Peyer's patch (tissue), 4 donors: ENCODE data around the gene ETNK1. TPM values are rescaled to one million over a fixed set of nuclear protein-coding genes. Genes with fewer than 3 reads are reported as not detected.

Experiments
- DNase-seq, 3 donors: peaks; one replicate each; pipeline ENCODE4 v3.0.0-alpha.2; 2017 to 2019
- H3K27ac ChIP-seq, 4 donors: fragments of 200-600 bp; sonication (generic); one replicate each; pipeline ENCODE4 v1.5.1; 2016 to 2019
- H3K27me3 ChIP-seq, 2 donors: fragments of 200-600 bp; sonication (generic); one replicate each; pipeline ENCODE4 v1.5.1; 2019
- H3K36me3 ChIP-seq, 3 donors: fragments of 200-600 bp; sonication (generic); one replicate each; pipeline ENCODE4 v1.5.1; 2016 to 2019
- H3K4me1 ChIP-seq, 4 donors: fragments of 200-600 bp; sonication (generic); one replicate each; pipeline ENCODE4 v1.5.1; 2016 to 2019
- H3K4me3 ChIP-seq, 4 donors: fragments of 200-600 bp; sonication (generic); 1 replicate in 3 of 4; 2 replicates in 1 of 4; pipeline ENCODE4 v1.5.1; 2016 to 2019; ENCODE audit warnings: mild to moderate bottlenecking in 1 of 4
- H3K9me3 ChIP-seq, 4 donors: fragments of 200-600 bp; sonication (generic); one replicate each; pipeline ENCODE4 v1.5.1; 2016 to 2019; ENCODE audit warnings: mild to moderate bottlenecking in 1 of 4
- POLR2A ChIP-seq, 2 donors: fragments of 450-650 bp; IDR thresholded peaks; one replicate each; pipeline ENCODE4 v1.5.1; 2017; ENCODE audit warnings: antibody characterized with exemption in 2 of 2, mild to moderate bottlenecking in 2 of 2, moderate library complexity in 2 of 2
- total RNA-seq, 4 donors: library from RNA; depleted of rRNA; stranded (reverse); fragments of >200 nt; gene quantifications; one replicate each; pipeline ENCODE4 v1.1.0, GENCODE V29; 2016
- TF ChIP-seq, protein P1 (sequence below), 6 experiments: fragments of 450-650 bp in 4 of 6; fragments of 200-600 bp in 2 of 6; sonication (generic) in 1 of 6; IDR thresholded peaks; one replicate each; pipeline ENCODE4 v1.5.1; 2017 to 2019; ENCODE audit warnings: antibody characterized with exemption in 6 of 6, mild to moderate bottlenecking in 3 of 6, moderate library complexity in 1 of 6

Gene ETNK1
- total RNA-seq, 4 donors from 2014 or later, result 48.5 to 73.3 (median 58.4) TPM

DNA sequence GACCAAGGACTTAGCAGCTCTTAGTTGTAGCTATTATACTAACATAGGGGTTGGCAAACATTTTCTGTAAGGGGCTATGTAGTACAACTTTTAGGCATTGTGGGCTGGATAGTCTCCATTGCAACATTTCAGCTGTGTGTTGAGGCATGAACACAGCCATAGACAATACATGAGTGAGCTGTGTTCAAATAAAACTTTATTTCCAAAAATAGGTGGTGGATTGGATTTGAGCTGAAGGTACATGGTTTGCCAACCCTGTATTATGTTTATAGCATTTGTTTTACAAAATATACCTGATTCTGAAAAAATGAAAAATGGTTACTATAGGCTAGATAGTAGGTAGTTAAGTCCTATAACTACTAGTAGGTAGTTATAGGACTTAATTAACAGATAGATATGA, 40.5 kb downstream of the ETNK1 start:
- H3K27me3 ChIP-seq, result no peaks in the 10 kb centered on the region
- H3K4me1 ChIP-seq, result no peaks in the 10 kb centered on the region
- H3K4me3 ChIP-seq, result no peak overlapping the region
- DNase-seq, result no peak
- H3K9me3 ChIP-seq, result no peaks in the 10 kb centered on the region
- no peak for TF ChIP-seq POLR2A (IDR thresholded peaks at IDR 0.05)
- TF ChIP-seq, protein P1, sequence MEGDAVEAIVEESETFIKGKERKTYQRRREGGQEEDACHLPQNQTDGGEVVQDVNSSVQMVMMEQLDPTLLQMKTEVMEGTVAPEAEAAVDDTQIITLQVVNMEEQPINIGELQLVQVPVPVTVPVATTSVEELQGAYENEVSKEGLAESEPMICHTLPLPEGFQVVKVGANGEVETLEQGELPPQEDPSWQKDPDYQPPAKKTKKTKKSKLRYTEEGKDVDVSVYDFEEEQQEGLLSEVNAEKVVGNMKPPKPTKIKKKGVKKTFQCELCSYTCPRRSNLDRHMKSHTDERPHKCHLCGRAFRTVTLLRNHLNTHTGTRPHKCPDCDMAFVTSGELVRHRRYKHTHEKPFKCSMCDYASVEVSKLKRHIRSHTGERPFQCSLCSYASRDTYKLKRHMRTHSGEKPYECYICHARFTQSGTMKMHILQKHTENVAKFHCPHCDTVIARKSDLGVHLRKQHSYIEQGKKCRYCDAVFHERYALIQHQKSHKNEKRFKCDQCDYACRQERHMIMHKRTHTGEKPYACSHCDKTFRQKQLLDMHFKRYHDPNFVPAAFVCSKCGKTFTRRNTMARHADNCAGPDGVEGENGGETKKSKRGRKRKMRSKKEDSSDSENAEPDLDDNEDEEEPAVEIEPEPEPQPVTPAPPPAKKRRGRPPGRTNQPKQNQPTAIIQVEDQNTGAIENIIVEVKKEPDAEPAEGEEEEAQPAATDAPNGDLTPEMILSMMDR (IDR thresholded peaks at IDR 0.05), result no peak
- no peak overlapping the region for H3K27ac ChIP-seq
- H3K36me3 ChIP-seq, result peaks cover 0 to 15% (median 0%) of the 10 kb centered on the region in 3 donors

DNA sequence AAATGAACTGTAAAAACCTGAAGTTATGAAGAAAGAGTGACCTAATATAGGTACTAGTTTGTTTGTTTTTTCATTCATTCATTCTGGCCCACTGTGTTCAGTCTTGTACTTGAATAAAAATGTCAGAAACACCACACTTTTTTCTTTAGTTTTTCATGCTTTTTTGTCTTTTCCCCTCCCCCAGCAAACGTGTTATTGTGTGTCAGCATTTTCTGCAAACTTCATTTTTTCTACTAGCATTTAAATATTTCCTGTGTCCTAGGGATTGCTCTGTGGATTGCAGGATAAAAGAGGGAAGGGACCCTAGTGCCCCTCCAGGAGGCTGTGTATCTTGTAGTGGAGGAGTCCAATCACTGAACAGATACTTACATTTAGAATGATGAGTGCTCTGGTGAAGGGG, 42.2 kb downstream of the ETNK1 start:
- DNase-seq, result no peak
- no peak overlapping the region for H3K4me3 ChIP-seq
- H3K4me1 ChIP-seq, result no peaks in the 10 kb centered on the region
- H3K36me3 ChIP-seq, result peaks cover 0 to 5% (median 0%) of the 10 kb centered on the region in 3 donors
- no peak overlapping the region for H3K27ac ChIP-seq
- no peaks in the 10 kb centered on the region for H3K9me3 ChIP-seq
- H3K27me3 ChIP-seq, result no peaks in the 10 kb centered on the region
- TF ChIP-seq, protein P1 (IDR thresholded peaks at IDR 0.05), result no peak
- no peak for TF ChIP-seq POLR2A (IDR thresholded peaks at IDR 0.05)

DNA sequence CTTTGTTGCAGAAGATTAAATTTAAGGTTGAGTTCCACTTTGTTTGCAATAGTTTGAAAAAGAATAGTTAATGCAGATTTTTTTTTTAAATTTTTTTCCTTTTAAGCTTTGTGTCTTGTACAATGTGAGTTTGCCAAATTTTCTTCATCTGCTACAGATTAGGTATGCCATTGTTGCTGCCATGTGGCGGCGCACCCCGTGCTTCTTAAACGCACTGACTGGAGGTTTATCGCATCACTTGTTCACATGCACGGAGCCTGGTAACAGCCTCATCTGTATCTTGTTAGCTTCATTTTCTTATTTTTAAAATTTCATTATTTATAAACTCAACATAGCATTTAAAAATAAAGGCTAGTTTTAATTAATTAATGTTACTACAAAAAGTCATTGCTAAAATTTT, 43.5 kb downstream of the ETNK1 start:
- no peak overlapping the region for H3K4me3 ChIP-seq
- no peak for DNase-seq
- no peak for TF ChIP-seq POLR2A (IDR thresholded peaks at IDR 0.05)
- TF ChIP-seq, protein P1 (IDR thresholded peaks at IDR 0.05), result no peak
- H3K27me3 ChIP-seq, result no peaks in the 10 kb centered on the region
- no peaks in the 10 kb centered on the region for H3K9me3 ChIP-seq
- H3K36me3 ChIP-seq, result peaks cover 0 to 5% (median 0%) of the 10 kb centered on the region in 3 donors
- no peak overlapping the region for H3K27ac ChIP-seq
- H3K4me1 ChIP-seq, result no peaks in the 10 kb centered on the region

DNA sequence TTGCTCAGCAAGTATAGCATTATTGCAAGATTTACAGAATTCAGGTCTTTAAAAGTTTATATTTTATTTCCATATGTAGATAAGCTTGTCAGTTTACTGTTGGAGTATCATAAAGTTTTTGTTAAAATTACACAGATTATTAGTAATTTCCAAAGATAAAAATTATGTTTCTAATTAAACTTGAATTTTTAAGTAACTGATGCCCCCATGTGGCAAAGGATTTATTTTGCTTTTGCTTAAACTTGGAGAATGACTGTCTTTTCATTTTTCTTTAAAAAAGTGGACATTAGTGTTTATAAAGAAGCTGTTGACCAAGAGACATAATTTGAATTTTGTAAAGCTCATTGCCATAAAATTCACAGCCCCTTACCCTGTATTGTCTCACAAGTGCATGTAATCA, 45.8 kb downstream of the ETNK1 start:
- no peak for DNase-seq
- Histone ChIP-seq H3K4me1 (no peaks in the 10 kb centered on the region), H3K36me3 (peaks cover 0 to 12% (median 0%) of the 10 kb centered on the region in 3 donors), H3K4me3 (no peak overlapping the region), H3K27ac (no peak overlapping the region), H3K9me3 (no peaks in the 10 kb centered on the region), H3K27me3 (no peaks in the 10 kb centered on the region)
- TF ChIP-seq POLR2A (IDR thresholded peaks at IDR 0.05), result no peak
- TF ChIP-seq, protein P1 (IDR thresholded peaks at IDR 0.05), result no peak

DNA sequence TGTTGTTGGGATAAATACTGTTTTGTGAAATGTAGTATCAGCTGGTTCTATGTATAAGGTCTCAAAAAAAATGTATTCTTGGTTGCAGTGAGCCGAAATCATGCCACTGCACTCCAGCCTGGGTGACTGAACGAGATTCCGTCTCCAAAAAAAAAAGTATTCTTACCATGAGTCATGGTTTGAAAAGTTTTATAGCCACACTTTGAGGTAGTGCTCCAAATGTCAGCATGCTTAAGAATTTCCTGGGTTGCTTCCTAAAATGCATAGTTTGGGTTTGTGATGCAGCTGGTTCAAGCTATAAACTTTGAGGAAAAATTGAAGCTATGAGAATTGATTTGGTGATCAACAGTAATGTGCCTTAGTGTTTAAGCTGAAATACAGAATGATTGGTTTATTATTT, 48.0 kb downstream of the ETNK1 start:
- H3K9me3 ChIP-seq, result no peaks in the 10 kb centered on the region
- TF ChIP-seq, protein P1 (IDR thresholded peaks at IDR 0.05), result no peak
- no peak for TF ChIP-seq POLR2A (IDR thresholded peaks at IDR 0.05)
- DNase-seq, result no peak
- H3K4me3 ChIP-seq, result no peak overlapping the region
- H3K4me1 ChIP-seq, result no peaks in the 10 kb centered on the region
- H3K36me3 ChIP-seq, result peaks cover 0 to 18% (median 0%) of the 10 kb centered on the region in 3 donors
- no peaks in the 10 kb centered on the region for H3K27me3 ChIP-seq
- no peak overlapping the region for H3K27ac ChIP-seq
